ENCODE data around the gene NUBP2. TPM values are rescaled to one million over a fixed set of nuclear protein-coding genes. Genes with fewer than 3 reads are reported as not detected.

Gene NUBP2
- total RNA-seq, 1 experiment from 2014 or later: 103 TPM

GRCh38 chr16:1760911-1761310 lies 21.8 kb upstream of the NUBP2 start:
- intact Hi-C loops (cut with micrococcal nuclease): no loop called here
- Histone ChIP-seq H3K9me3 (ENCODE audit: control insufficient read depth in 1 of 2, insufficient read depth in 1 of 2, low read depth in 1 of 2, low read length in 2 of 2) (no peaks in the 10 kb centered on the region), H3K79me2 (ENCODE audit: insufficient read depth, low read length) (no peaks in the 10 kb centered on the region), H3K9me2 (ENCODE audit: insufficient read depth) (no peaks in the 10 kb centered on the region), H3K36me3 (ENCODE audit: control insufficient read depth in 1 of 2, insufficient read depth in 2 of 2, low read length in 2 of 2) (peaks cover 5 to 13% of the 10 kb centered on the region in 2 experiments; a peak in 2 of 4 replicates), H3K4me1 (ENCODE audit: control insufficient read depth in 1 of 2, insufficient read depth in 2 of 2, low read length in 2 of 2) (peaks cover 8 to 15% of the 10 kb centered on the region in 2 experiments; a peak in 3 of 4 replicates), H3K9ac (ENCODE audit: low read length) (no peak overlapping the region), H2AFZ (ENCODE audit: low read depth, low read length, poor library complexity, severe bottlenecking) (no peak overlapping the region), H3K27ac (ENCODE audit: low read depth, low read length) (no peak overlapping the region), H3K27me3 (ENCODE audit: insufficient read depth, low read length) (no peaks in the 10 kb centered on the region), H3K4me3 (replicated peaks in 1 of 2; ENCODE audit: low read depth in 1 of 2, low read length in 2 of 2) (no peak overlapping the region), H4K20me1 (ENCODE audit: insufficient read depth) (no peaks in the 10 kb centered on the region), H3K4me2 (ENCODE audit: low read length) (no peak overlapping the region)
- TF ChIP-seq CEBPB (IDR thresholded peaks at IDR 0.05; ENCODE audit: low read depth): no peak
- no peak for TF ChIP-seq EZH2phosphoT487 (IDR thresholded peaks at IDR 0.05; ENCODE audit: borderline replicate concordance)
- TF ChIP-seq CTCF (IDR thresholded peaks at IDR 0.05 in 2 of 3, conservative IDR thresholded peaks at IDR 0.05 in 1 of 3; ENCODE audit: borderline replicate concordance in 1 of 3, insufficient read depth in 1 of 3, low read depth in 2 of 3, low read length in 2 of 3): no peak
- no peak for TF ChIP-seq FOSL1 (IDR thresholded peaks at IDR 0.05; ENCODE audit: low read depth)
- no peak for TF ChIP-seq REST (IDR thresholded peaks at IDR 0.05; ENCODE audit: low read depth)
- no peak for TF ChIP-seq POLR2A (IDR thresholded peaks at IDR 0.05; ENCODE audit: borderline replicate concordance, extremely low read depth, insufficient read depth, insufficient read length)
- no peak for TF ChIP-seq ZFX (IDR thresholded peaks at IDR 0.05)
- TF ChIP-seq EZH2 (IDR thresholded peaks at IDR 0.05): no peak
- no peak for TF ChIP-seq SP1 (IDR thresholded peaks at IDR 0.05; ENCODE audit: low read depth)
- no peak for TF ChIP-seq YY1 (IDR thresholded peaks at IDR 0.05; ENCODE audit: extremely low read depth, insufficient replicate concordance, low read depth, low read length)
- no peak for TF ChIP-seq TCF7L2 (IDR thresholded peaks at IDR 0.05; ENCODE audit: borderline replicate concordance, extremely low read depth, insufficient read depth, insufficient read length)
- no peak for TF ChIP-seq POLR2AphosphoS5 (IDR thresholded peaks at IDR 0.05; ENCODE audit: low read depth, low read length)
- TF ChIP-seq RAD21 (IDR thresholded peaks at IDR 0.05; ENCODE audit: low read depth): no peak
- TF ChIP-seq JUND (IDR thresholded peaks at IDR 0.05): no peak
- TF ChIP-seq SRF (IDR thresholded peaks at IDR 0.05; ENCODE audit: low read depth): no peak
- no peak for TF ChIP-seq MAX (IDR thresholded peaks at IDR 0.05)
- TF ChIP-seq ELF1 (IDR thresholded peaks at IDR 0.05; ENCODE audit: borderline replicate concordance, low read depth): no peak
- no peak for TF ChIP-seq SIN3A (IDR thresholded peaks at IDR 0.05; ENCODE audit: low read depth)
- CTCF ChIA-PET: no interaction called here
- POLR2A ChIA-PET: no interaction called here
- no peak for ATAC-seq
- no peak for DNase-seq (ENCODE audit: low read depth, low spot score)
- BruUV-seq (replicated peaks): no TSS peak
- RAD21 ChIA-PET (ENCODE audit: low non-redundant PET in 1 of 2, low total read pairs in 2 of 2, uncharacterized antibody in 2 of 2, unreplicated experiment in 2 of 2): no interaction called here
